MM.1S (cell line): ENCODE results near the gene RAB3GAP2.

Source experiments
- CTCF ChIP-seq: fragments of 300-600 bp; sonication (generic); IDR thresholded peaks from 2 replicates; pipeline ENCODE4 v1.5.1; 2016; ENCODE audit warnings: antibody characterized with exemption, low read length, mixed read lengths
- EZH2 ChIP-seq: fragments of 300-600 bp; sonication (generic); optimal IDR thresholded peaks from 2 replicates; pipeline ENCODE3; 2017; ENCODE audit warnings: low read depth, mild to moderate bottlenecking, antibody characterized with exemption, low read length, mixed read lengths
- EZH2phosphoT487 ChIP-seq: fragments of 300-600 bp; sonication (generic); IDR thresholded peaks from 2 replicates; pipeline ENCODE4 v1.6.1; 2018; ENCODE audit warnings: antibody characterized with exemption, low read length

DNA sequence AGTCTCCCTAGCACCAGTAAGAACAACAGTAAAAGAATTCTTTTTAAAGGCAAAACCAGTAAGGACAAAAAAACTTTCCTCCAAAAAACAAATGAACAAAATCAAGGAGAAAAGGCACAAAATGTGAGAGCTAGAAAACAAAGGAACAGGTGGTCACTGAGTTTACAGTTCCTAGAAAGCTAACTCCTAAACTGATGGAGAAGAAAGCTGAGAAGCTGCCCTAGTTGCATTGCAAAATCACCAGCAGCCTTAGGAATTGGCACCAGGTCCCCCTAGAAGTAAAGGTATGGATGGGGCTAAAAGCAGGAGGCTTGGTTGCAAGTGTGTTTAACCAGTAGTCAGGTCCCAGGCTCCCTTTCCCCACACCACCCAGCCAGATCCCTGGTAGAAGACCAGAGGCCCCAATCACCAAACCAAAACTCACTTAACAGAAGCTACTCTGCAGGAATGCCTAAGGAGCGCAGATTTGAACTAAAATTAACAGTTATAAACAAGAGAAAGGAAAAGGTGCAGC, 47.6 kb downstream of the RAB3GAP2 start:
- no peak for TF ChIP-seq CTCF
- TF ChIP-seq EZH2, result no peak
- no peak for TF ChIP-seq EZH2phosphoT487
